Fibroblast of pulmonary artery (primary cell): Measurements from ENCODE around the gene RNF20.
"Not testable (repeated sequence)": the region's sequence is repeated elsewhere in the genome, so short reads cannot be mapped to it uniquely, and the experiment has no call there.

Experiments
- DNase-seq: peaks from one replicate; pipeline ENCODE4 v3.0.0-alpha.2; 2010; ENCODE audit warnings: low read depth
- H3K4me3 ChIP-seq: replicated peaks from 2 replicates; pipeline ENCODE4 v1.5.1; 2011; ENCODE audit warnings: low read depth, mild to moderate bottlenecking, control low read depth, low read length, moderate library complexity
- CTCF ChIP-seq: IDR thresholded peaks from 2 replicates; pipeline ENCODE4 v1.5.1; 2011; ENCODE audit warnings: mild to moderate bottlenecking, control low read depth, low read length, inconsistent platforms; ENCODE audit errors: missing control alignments

RNF20 gene

GRCh38 chr9:101513351-101513750 lies 20.3 kb upstream of the RNF20 start:
- DNase-seq = no peak
- H3K4me3 ChIP-seq = no peak overlapping the region
- no peak for TF ChIP-seq CTCF

DNA sequence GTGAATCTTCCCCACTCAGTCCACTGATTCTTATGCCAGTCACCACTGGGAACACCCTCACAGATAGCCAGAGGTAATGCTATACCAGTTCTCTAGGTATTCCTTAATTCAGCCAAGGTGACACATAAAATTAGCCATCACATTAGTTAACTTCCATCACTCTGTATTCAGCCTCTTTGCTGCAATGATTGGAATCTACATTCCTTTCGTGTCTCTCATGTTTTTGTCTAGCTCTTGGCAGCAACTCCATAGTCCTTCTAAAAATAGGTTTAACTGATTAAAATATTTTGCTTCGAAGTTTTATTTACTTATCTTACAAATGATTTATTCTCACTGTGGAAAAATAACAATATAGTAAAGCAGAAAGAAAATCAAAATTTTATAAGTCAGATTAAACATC lies 19.6 kb upstream of the RNF20 start:
- H3K4me3 ChIP-seq = no peak overlapping the region
- no peak for TF ChIP-seq CTCF
- peak; percentile 44 for DNase-seq

- no peak for DNase-seq
- no peak for TF ChIP-seq CTCF
- H3K4me3 ChIP-seq = no peak overlapping the region
These were observed 17.0 kb upstream of the RNF20 start for GRCh38 chr9:101516655-101517054.

- DNase-seq = not testable (repeated sequence)
These were observed 15.2 kb upstream of the RNF20 start for GRCh38 chr9:101518489-101518888.

DNA sequence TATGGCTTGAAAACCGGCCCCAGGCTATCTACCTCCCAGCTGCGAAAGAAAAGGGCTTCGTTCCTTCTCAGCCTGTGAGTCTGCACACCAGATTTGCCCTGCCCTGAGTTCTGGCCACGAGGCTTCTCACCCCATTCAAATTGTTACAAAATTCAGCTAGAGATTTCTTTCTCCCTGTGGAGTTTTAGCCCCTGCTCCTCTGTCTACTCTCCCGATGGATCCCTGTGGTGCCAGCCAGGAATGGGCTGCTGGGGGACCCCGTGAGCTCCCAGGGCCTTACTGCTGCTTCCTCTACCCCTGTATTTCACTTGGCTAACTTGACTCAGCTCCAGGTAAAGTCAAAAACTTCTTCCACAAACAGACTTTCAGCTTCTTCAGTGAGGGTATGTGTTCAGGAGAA lies 9.3 kb upstream of the RNF20 start:
- TF ChIP-seq CTCF = no peak
- no peak overlapping the region for H3K4me3 ChIP-seq
- no peak for DNase-seq

More at GRCh38 chr9:101518489-101518888, 15.2 kb upstream of the RNF20 start:
- not testable (repeated sequence) for H3K4me3 ChIP-seq

DNA sequence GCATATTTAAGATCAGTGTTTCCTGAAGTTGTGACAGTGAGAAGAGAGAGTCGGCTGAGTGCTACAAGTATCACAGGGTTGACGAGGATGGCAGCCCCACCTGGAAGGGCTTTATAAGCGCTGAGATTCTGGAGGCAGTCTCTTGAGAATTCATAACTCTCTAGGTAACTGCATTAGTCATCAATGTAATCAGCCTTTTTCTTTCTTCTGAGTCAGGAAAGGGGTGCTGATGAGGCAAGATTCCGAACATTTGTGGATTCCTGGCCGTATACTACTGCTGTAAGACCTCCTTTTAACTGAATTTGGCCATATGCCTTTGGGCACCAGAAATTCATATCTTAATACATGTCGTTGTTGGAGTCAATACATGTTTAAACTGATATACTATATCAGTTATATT lies 6.6 kb upstream of the RNF20 start:
- H3K4me3 ChIP-seq = no peak overlapping the region
- TF ChIP-seq CTCF = no peak
- DNase-seq = no peak

GRCh38 chr9:101528015-101528414 lies 5.6 kb upstream of the RNF20 start:
- H3K4me3 ChIP-seq = no peak overlapping the region
- TF ChIP-seq CTCF = no peak
- DNase-seq = no peak

GRCh38 chr9:101530076-101530711 lies 3.5 kb upstream of the RNF20 start:
- peak; percentile 85 for DNase-seq
- TF ChIP-seq CTCF = peak; percentile 89
- H3K4me3 ChIP-seq = no peak overlapping the region
